PC-9 (cell line): ENCODE data around the gene E4F1. TPM values are rescaled to one million over a fixed set of nuclear protein-coding genes. Genes with fewer than 3 reads are reported as not detected.

ENCODE experiments used
- BruUV-seq: library from RNA; stranded (reverse); fragments of 400-500 nt; replicated peaks from 2 replicates; lab custom pipeline; 2021; lab: Mats Ljungman, UMichigan
- CTCF ChIA-PET: fragments of 300-600 bp; sonication (Branson Sonifier 250); formaldehyde crosslinking; loops from one replicate; lab custom pipeline; 2022; ENCODE audit warnings: antibody characterized with exemption; lab: Charles Lee
- POLR2A ChIA-PET: fragments of 300-600 bp; sonication (Branson Sonifier 250); formaldehyde crosslinking; loops from one replicate; lab custom pipeline; 2022; ENCODE audit warnings: antibody characterized with exemption; ENCODE audit not compliant: unreplicated experiment; lab: Charles Lee
- DNase-seq, 2 experiments: peaks; one replicate each; pipeline versions ENCODE4 v3.0.0 to v3.0.0-alpha.2; 2015 to 2022; ENCODE audit warnings: mixed read lengths in 1 of 2
- H2AFZ ChIP-seq: fragments of 200-600 bp; sonication (generic); 2 replicates; pipeline ENCODE4 v1.8.1; 2017; ENCODE audit warnings: antibody characterized with exemption
- H3F3A ChIP-seq: fragments of 200-600 bp; sonication (generic); 2 replicates; pipeline ENCODE4 v1.8.1; 2017; ENCODE audit warnings: antibody characterized with exemption, mild to moderate bottlenecking, low read depth; ENCODE audit not compliant: insufficient read depth
- H3K27ac ChIP-seq: fragments of 200-600 bp; sonication (generic); 2 replicates; pipeline ENCODE4 v1.6.1; 2016; ENCODE audit warnings: mixed run types
- H3K27me3 ChIP-seq: fragments of 200-600 bp; sonication (generic); 2 replicates; pipeline ENCODE4 v1.6.1; 2016; ENCODE audit warnings: low read depth, mixed run types; ENCODE audit not compliant: insufficient read depth
- H3K36me3 ChIP-seq: fragments of 200-600 bp; sonication (generic); 2 replicates; pipeline ENCODE4 v1.6.1; 2016; ENCODE audit warnings: low read depth, mixed run types
- H3K4me1 ChIP-seq: fragments of 200-600 bp; sonication (generic); replicated peaks from 2 replicates; pipeline ENCODE4 v1.6.1; 2016; ENCODE audit warnings: mixed run types; ENCODE audit not compliant: insufficient read depth
- H3K4me2 ChIP-seq: fragments of 200-600 bp; sonication (generic); 2 replicates; pipeline ENCODE4 v1.6.1; 2017; ENCODE audit warnings: mixed run types
- H3K4me3 ChIP-seq: fragments of 200-600 bp; sonication (generic); 2 replicates; pipeline ENCODE4 v1.6.1; 2016; ENCODE audit warnings: mixed run types
- H3K79me2 ChIP-seq: fragments of 200-600 bp; sonication (generic); 2 replicates; pipeline ENCODE4 v1.6.1; 2017; ENCODE audit warnings: low read depth, mixed run types
- H3K9me2 ChIP-seq: fragments of 200-600 bp; sonication (generic); 2 replicates; pipeline ENCODE4 v1.8.1; 2017; ENCODE audit warnings: mild to moderate bottlenecking; ENCODE audit not compliant: insufficient read depth
- H3K9me3 ChIP-seq: fragments of 200-600 bp; sonication (generic); 2 replicates; pipeline ENCODE4 v1.8.1; 2016; ENCODE audit warnings: low read depth; ENCODE audit not compliant: insufficient read depth
- H4K20me1 ChIP-seq: fragments of 200-600 bp; sonication (generic); 2 replicates; pipeline ENCODE4 v1.8.1; 2017; ENCODE audit not compliant: insufficient read depth
- CTCF ChIP-seq: fragments of 200-600 bp; sonication (generic); conservative IDR thresholded peaks from 2 replicates; pipeline ENCODE4 v1.6.1; 2017; ENCODE audit warnings: mixed run types, antibody characterized with exemption, mild to moderate bottlenecking, moderate library complexity
- EZH2 ChIP-seq: fragments of 200-600 bp; sonication (generic); IDR thresholded peaks from 2 replicates; pipeline ENCODE4 v1.8.0; 2017; ENCODE audit warnings: antibody characterized with exemption, low read depth
- intact Hi-C: fragments of 100-400 bp; cut with micrococcal nuclease; formaldehyde crosslinking; loops from one replicate; pipeline ENCODE4 v1.10.0; 2022; ENCODE audit not compliant: unreplicated experiment
- total RNA-seq: library from RNA; stranded (reverse); gene quantifications from 2 replicates; pipeline ENCODE4 v1.2.3, GENCODE V29; 2021

The E4F1 gene
- total RNA-seq, 1 experiment from 2014 or later, result 38.8 TPM

DNA sequence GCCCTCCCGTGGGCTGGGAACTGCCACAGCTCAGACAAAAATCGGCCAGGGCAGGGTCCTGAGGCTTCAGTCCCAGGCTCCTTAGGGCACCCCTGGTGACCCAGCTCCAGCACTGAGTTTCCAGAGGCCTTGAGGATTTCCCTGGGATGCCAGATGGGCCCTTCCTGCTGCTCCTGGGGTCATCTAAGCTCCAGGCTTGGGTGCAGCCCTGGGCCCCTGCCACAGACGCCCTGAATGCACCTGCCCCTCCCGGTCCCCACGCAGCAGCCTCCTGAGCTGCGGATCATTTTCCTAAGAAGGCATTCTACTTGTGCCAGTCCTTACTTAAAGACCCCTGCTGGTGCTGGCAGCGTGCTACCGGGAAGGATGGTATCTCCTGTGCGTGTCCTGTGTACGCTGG, 50.5 kb downstream of the E4F1 start:
- Histone ChIP-seq H3K4me1 (no peaks in the 10 kb centered on the region), H2AFZ (no peak overlapping the region), H3K36me3 (no peaks in the 10 kb centered on the region), H3K79me2 (peaks cover 8% of the 10 kb centered on the region), H3K4me3 (no peak overlapping the region), H3K27me3 (peaks cover 15% of the 10 kb centered on the region; the same call in 1 of the 2 replicates), H3F3A (no peaks in the 10 kb centered on the region), H4K20me1 (peaks cover 3% of the 10 kb centered on the region; the same call in 1 of the 2 replicates), H3K9me3 (no peaks in the 10 kb centered on the region), H3K27ac (no peak overlapping the region), H3K4me2 (no peak overlapping the region), H3K9me2 (no peaks in the 10 kb centered on the region)
- no peak for DNase-seq
- TF ChIP-seq CTCF (no peak), EZH2 (no peak)
- ChIA-PET CTCF (no interaction called here), POLR2A (no interaction called here)
- intact Hi-C loops, result no loop called here
- BruUV-seq, result no TSS peak

DNA sequence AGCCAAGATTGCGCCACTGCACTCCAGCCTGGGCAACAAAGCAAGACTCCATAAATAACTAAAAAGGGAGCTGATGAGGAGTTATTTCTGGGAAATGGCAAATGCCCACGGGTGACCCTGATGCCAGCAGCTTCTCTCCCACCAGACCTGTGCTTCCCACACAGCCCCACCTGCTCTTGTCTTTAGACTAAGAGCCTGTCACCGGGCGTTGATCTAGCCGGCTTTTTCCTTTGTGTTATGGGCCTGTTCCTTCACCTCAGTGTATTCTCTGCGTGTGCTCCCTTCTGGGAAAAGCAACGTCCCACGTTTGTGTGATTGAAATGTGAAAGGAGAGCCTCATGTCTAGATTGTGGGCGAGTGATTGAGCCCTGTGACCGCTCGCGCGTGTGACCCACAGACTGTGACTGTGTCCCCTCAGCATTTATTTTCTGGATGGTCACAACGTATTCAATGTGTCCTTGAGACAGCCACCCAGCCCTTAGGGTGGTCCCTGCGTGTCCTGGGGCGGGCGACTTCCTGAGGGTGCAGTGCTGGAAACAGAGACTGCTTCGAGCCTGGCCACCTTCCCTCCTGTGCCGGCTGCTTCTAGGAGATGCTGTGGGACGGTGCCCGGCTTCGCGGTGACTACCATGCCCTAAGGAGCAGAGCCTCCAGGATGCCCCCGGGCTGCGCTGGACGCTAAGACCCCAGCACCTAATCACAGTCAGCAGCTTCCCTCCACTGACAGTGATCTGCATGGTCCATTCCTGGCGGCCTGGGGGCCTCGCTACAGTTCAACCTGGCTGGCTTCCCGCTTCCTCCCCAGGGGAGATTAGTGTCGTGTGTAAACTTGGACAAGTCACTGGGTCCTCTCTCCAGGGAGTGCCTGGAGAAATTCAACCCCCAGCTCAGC, 52.3 kb downstream of the E4F1 start:
- no peaks in the 10 kb centered on the region for H3F3A ChIP-seq
- no peaks in the 10 kb centered on the region for H3K79me2 ChIP-seq
- intact Hi-C loops, result no loop called here
- ChIA-PET CTCF (interaction anchor here (0.6 kb wide), 1 partner anchor 825 kb away, joined by 3 read pairs; no protein-coding TSS in a partner anchor), POLR2A (interaction anchor here (0.6 kb wide), 1 partner anchor 208 kb away, joined by 5 read pairs; no protein-coding TSS in a partner anchor)
- peaks cover 33% of the 10 kb centered on the region for H3K27me3 ChIP-seq
- no peak overlapping the region for H3K4me3 ChIP-seq
- no peak overlapping the region for H3K4me2 ChIP-seq
- H3K9me3 ChIP-seq, result no peaks in the 10 kb centered on the region
- no peak for TF ChIP-seq CTCF
- TF ChIP-seq EZH2, result no peak
- BruUV-seq, result no TSS peak
- no peaks in the 10 kb centered on the region for H3K9me2 ChIP-seq
- no peaks in the 10 kb centered on the region for H3K36me3 ChIP-seq
- H3K4me1 ChIP-seq, result no peaks in the 10 kb centered on the region
- peaks cover 3% of the 10 kb centered on the region; the same call in 1 of the 2 replicates for H4K20me1 ChIP-seq
- H3K27ac ChIP-seq, result no peak overlapping the region
- DNase-seq, result no peak
- no peak overlapping the region for H2AFZ ChIP-seq

DNA sequence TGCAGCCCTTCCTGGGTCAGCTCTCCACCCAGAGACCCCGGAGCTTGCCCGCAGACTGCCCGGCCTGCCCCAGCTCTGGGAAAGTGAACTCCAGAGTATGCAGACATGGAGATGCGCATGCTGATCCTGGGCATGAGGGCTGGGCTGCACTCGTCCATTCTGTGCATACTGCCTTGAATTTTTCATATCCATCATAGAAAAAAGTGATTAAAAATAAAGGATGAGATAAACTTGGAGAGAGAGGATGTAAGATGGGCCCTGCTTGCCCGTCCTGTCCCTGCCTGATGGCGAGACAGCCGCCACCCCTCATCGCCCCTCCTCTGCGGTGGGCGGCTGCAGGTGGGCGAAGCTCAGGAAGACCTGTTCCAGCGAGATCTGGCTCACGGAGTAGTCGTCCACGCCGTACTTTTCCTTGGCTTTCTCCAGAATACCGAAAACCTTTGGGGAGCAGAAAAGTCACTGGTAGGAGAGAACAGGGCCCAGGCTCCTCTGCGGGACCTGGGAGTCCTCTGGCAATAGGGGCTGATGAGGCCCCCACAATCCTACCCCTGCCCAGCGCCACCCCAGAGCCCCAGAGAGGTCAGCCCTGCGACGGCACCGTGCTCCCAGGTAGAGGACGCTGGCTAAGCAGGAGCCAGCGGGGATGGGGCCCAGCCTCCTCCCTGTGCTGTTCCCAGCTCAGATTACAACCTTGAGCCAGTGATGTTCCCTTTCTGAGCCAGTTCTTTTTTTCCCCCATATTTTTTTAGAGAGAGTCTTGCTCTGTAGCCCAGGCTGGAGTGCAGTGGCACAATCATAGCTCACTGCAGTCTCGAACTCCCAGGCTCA, 53.2 kb downstream of the E4F1 start:
- H4K20me1 ChIP-seq, result peaks cover 3% of the 10 kb centered on the region; the same call in 1 of the 2 replicates
- CTCF ChIA-PET, result interaction anchor here (0.6 kb wide), 1 partner anchor 825 kb away, joined by 3 read pairs; no protein-coding TSS in a partner anchor

More for the DNA sequence above, 53.2 kb downstream of the E4F1 start:
- Histone ChIP-seq H3K4me1 (no peaks in the 10 kb centered on the region), H3K4me2 (no peak overlapping the region), H3K36me3 (no peaks in the 10 kb centered on the region), H3K27me3 (peaks cover 42% of the 10 kb centered on the region), H3K79me2 (no peaks in the 10 kb centered on the region), H3K27ac (no peak overlapping the region), H3K9me3 (no peaks in the 10 kb centered on the region), H2AFZ (no peak overlapping the region), H3K9me2 (no peaks in the 10 kb centered on the region), H3K4me3 (no peak overlapping the region), H3F3A (no peaks in the 10 kb centered on the region)
- BruUV-seq, result no TSS peak
- DNase-seq, result no peak
- intact Hi-C loops, result no loop called here
- POLR2A ChIA-PET, result interaction anchor here (0.6 kb wide), 1 partner anchor 113 kb away, joined by 5 read pairs; no protein-coding TSS in a partner anchor
- TF ChIP-seq EZH2 (no peak), CTCF (no peak)
